Stimulated activated naive CD8-positive, alpha-beta T cell treated with anti-CD3 and anti-CD28 coated beads, Interleukin-15, amount 100 ng/mL, for 72 hours (primary cell): ENCODE measurements around the gene TRIM72.
"Not testable (repeated sequence)": the region's sequence is repeated elsewhere in the genome, so short reads cannot be mapped to it uniquely, and the experiment has no call there.

Source experiments
- ATAC-seq: fragments of 150-1000 bp; cut with Tn5 transposase; 2 replicates; pipeline ENCODE4 v1.10.0; 2021; ENCODE audit warnings: mild to moderate bottlenecking, moderate library complexity
- DNase-seq, 2 donors: peaks; one replicate each; pipeline ENCODE4 v3.0.0; 2021 to 2022
- H3K27ac Mint-ChIP-seq, 2 donors: one replicate each; pipeline ENCODE4 v1.8.0; 2022; ENCODE audit warnings: mild to moderate bottlenecking in 2 of 2, mixed read lengths in 2 of 2, moderate library complexity in 2 of 2
- H3K27me3 Mint-ChIP-seq: one replicate; pipeline ENCODE4 v1.8.0; 2022; ENCODE audit warnings: mixed read lengths
- H3K4me1 Mint-ChIP-seq: one replicate; pipeline ENCODE4 v1.8.0; 2022; ENCODE audit warnings: mild to moderate bottlenecking, mixed read lengths
- H3K4me3 Mint-ChIP-seq, 2 donors: one replicate each; pipeline ENCODE4 v1.8.0; 2022; ENCODE audit warnings: mild to moderate bottlenecking in 2 of 2, mixed read lengths in 2 of 2, moderate library complexity in 1 of 2
- H3K9me3 Mint-ChIP-seq, 2 donors: one replicate each; pipeline ENCODE4 v1.8.0; 2022; ENCODE audit warnings: mixed read lengths in 2 of 2

TRIM72 gene

GRCh38 chr16:31186930-31187807, 26.8 kb upstream of the TRIM72 start:
- Mint-ChIP-seq H3K4me1 (peaks cover 100% of the 10 kb centered on the region), H3K4me3 (peak overlapping the region; percentile 10 to 14), H3K27ac (peak overlapping the region; percentile 70 to 96), H3K9me3 (no peaks in the 10 kb centered on the region), H3K27me3 (no peaks in the 10 kb centered on the region)
- DNase-seq (no peak), ATAC-seq (no peak)

- no peak for ATAC-seq
- H3K4me3 Mint-ChIP-seq: no peak overlapping the region
- peak overlapping the region in 1 of 2 donors; percentile 96 for H3K27ac Mint-ChIP-seq
- H3K4me1 Mint-ChIP-seq: peaks cover 99% of the 10 kb centered on the region
- no peaks in the 10 kb centered on the region for H3K27me3 Mint-ChIP-seq
- no peak for DNase-seq
- no peaks in the 10 kb centered on the region for H3K9me3 Mint-ChIP-seq
Observed at GRCh38 chr16:31187808-31188189, 26.1 kb upstream of the TRIM72 start.

- H3K4me3 Mint-ChIP-seq: no peak overlapping the region
- ATAC-seq: no peak
Observed at GRCh38 chr16:31188450-31189411, 25.2 kb upstream of the TRIM72 start.

GRCh38 chr16:31189412-31189778, 24.5 kb upstream of the TRIM72 start:
- H3K9me3 Mint-ChIP-seq: no peaks in the 10 kb centered on the region
- peak overlapping the region; percentile 72 to 85 for H3K27ac Mint-ChIP-seq
- DNase-seq (no peak), ATAC-seq (no peak)
- peaks cover 96% of the 10 kb centered on the region for H3K4me1 Mint-ChIP-seq
- no peaks in the 10 kb centered on the region for H3K27me3 Mint-ChIP-seq
- H3K4me3 Mint-ChIP-seq: peak overlapping the region in 1 of 2 donors; percentile 1

More at GRCh38 chr16:31188450-31189411, 25.2 kb upstream of the TRIM72 start:
- H3K27ac Mint-ChIP-seq: peak overlapping the region; percentile 72 to 85
- H3K9me3 Mint-ChIP-seq: no peaks in the 10 kb centered on the region
- no peak for DNase-seq
- H3K27me3 Mint-ChIP-seq: no peaks in the 10 kb centered on the region
- peaks cover 96% of the 10 kb centered on the region for H3K4me1 Mint-ChIP-seq

GRCh38 chr16:31190061-31190460, 23.9 kb upstream of the TRIM72 start:
- peaks cover 93% of the 10 kb centered on the region for H3K4me1 Mint-ChIP-seq
- H3K27ac Mint-ChIP-seq: peak overlapping the region in 1 of 2 donors; percentile 94
- no peaks in the 10 kb centered on the region for H3K9me3 Mint-ChIP-seq
- H3K4me3 Mint-ChIP-seq: peak overlapping the region in 1 of 2 donors; percentile 51
- H3K27me3 Mint-ChIP-seq: no peaks in the 10 kb centered on the region
- DNase-seq (no peak), ATAC-seq (no peak)

- Mint-ChIP-seq H3K27ac (peak overlapping the region; percentile 34 to 91), H3K9me3 (no peaks in the 10 kb centered on the region), H3K27me3 (no peaks in the 10 kb centered on the region), H3K4me1 (peaks cover 88% of the 10 kb centered on the region), H3K4me3 (peak overlapping the region in 1 of 2 donors; percentile 45)
- DNase-seq (no peak), ATAC-seq (no peak)
Observed at GRCh38 chr16:31190818-31191444, 23.0 kb upstream of the TRIM72 start.

GRCh38 chr16:31191697-31192428, 22.1 kb upstream of the TRIM72 start:
- peak overlapping the region; percentile 21 to 91 for H3K27ac Mint-ChIP-seq
- H3K4me3 Mint-ChIP-seq: no peak overlapping the region
- H3K9me3 Mint-ChIP-seq: no peaks in the 10 kb centered on the region
- ATAC-seq: no peak
- no peaks in the 10 kb centered on the region for H3K27me3 Mint-ChIP-seq
- peaks cover 84% of the 10 kb centered on the region for H3K4me1 Mint-ChIP-seq
- no peak for DNase-seq

- peak overlapping the region; percentile 33 to 64 for H3K27ac Mint-ChIP-seq
- H3K4me1 Mint-ChIP-seq: peaks cover 76% of the 10 kb centered on the region
- no peaks in the 10 kb centered on the region for H3K27me3 Mint-ChIP-seq
- H3K9me3 Mint-ChIP-seq: no peaks in the 10 kb centered on the region
- ATAC-seq (no peak), DNase-seq (no peak)
- no peak overlapping the region for H3K4me3 Mint-ChIP-seq
Observed at GRCh38 chr16:31192856-31193642, 20.9 kb upstream of the TRIM72 start.

GRCh38 chr16:31193874-31194273, 20.0 kb upstream of the TRIM72 start:
- no peak overlapping the region for H3K4me3 Mint-ChIP-seq
- peaks cover 75% of the 10 kb centered on the region for H3K4me1 Mint-ChIP-seq
- H3K9me3 Mint-ChIP-seq: no peaks in the 10 kb centered on the region
- DNase-seq (no peak), ATAC-seq (no peak)
- H3K27ac Mint-ChIP-seq: peak overlapping the region in 1 of 2 donors; percentile 64
- no peaks in the 10 kb centered on the region for H3K27me3 Mint-ChIP-seq

GRCh38 chr16:31194898-31195297, 19.0 kb upstream of the TRIM72 start:
- DNase-seq: no peak
- Mint-ChIP-seq H3K4me1 (peaks cover 75% of the 10 kb centered on the region), H3K4me3 (no peak overlapping the region), H3K9me3 (no peaks in the 10 kb centered on the region), H3K27ac (no peak overlapping the region), H3K27me3 (no peaks in the 10 kb centered on the region)
- ATAC-seq: no peak

- not testable (repeated sequence) for ATAC-seq, H3K4me3 Mint-ChIP-seq, H3K9me3 Mint-ChIP-seq, DNase-seq, H3K27me3 Mint-ChIP-seq
- Mint-ChIP-seq H3K4me1 (peaks cover 73% of the 10 kb centered on the region), H3K27ac (peak overlapping the region in 1 of 2 donors; percentile 94)
Observed at GRCh38 chr16:31195861-31196260, 18.1 kb upstream of the TRIM72 start.

GRCh38 chr16:31196324-31197088, 17.4 kb upstream of the TRIM72 start:
- no peak overlapping the region for H3K4me3 Mint-ChIP-seq
- H3K27me3 Mint-ChIP-seq: no peaks in the 10 kb centered on the region
- no peaks in the 10 kb centered on the region for H3K9me3 Mint-ChIP-seq
- ATAC-seq: no peak
- peaks cover 73% of the 10 kb centered on the region for H3K4me1 Mint-ChIP-seq
- peak overlapping the region in 1 of 2 donors; percentile 94 for H3K27ac Mint-ChIP-seq
- no peak for DNase-seq

- Mint-ChIP-seq H3K27ac (peak overlapping the region in 1 of 2 donors; percentile 91), H3K9me3 (no peaks in the 10 kb centered on the region), H3K4me1 (peaks cover 74% of the 10 kb centered on the region), H3K27me3 (no peaks in the 10 kb centered on the region), H3K4me3 (no peak overlapping the region)
- ATAC-seq (no peak), DNase-seq (no peak)
Observed at GRCh38 chr16:31198207-31198882, 15.6 kb upstream of the TRIM72 start.
